GM19239 (cell line): ENCODE results near the gene ACSM3.

Experiments
- DNase-seq: peaks from one replicate; pipeline ENCODE4 v3.0.0; 2011; ENCODE audit warnings: low spot score; ENCODE audit not compliant: insufficient read length
- FAIRE-seq: peaks from 2 replicates; lab custom pipeline; 2011; peaks lifted over from hg19 to GRCh38; lab: Jason Lieb, UNC

The ACSM3 gene

GRCh38 chr16:20844588-20844987, 80.8 kb downstream of the ACSM3 start:
- no peak for FAIRE-seq
- no peak for DNase-seq

DNA sequence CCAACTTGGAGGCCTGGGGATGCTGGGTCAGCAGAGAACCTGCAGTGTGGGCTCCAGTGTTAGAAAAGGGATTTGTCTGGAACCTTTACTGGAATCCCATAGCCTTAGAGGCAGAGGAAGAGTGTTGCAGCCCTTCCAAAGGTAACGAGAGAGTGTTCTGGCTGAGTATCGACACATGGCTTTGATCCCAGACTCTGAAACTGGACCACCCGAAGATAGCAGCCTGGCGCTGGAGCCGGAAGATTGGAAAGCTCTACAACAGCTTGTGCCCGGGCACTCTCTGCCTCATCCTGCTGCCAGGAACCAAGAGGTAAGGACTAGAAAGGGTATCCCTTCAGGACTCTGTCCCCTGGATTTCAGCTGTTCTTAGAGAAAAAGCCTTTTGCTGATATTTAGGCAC, 82.2 kb downstream of the ACSM3 start:
- FAIRE-seq (no peak), DNase-seq (no peak)

GRCh38 chr16:20846551-20846950, 82.7 kb downstream of the ACSM3 start:
- DNase-seq (no peak), FAIRE-seq (no peak)
